ENCODE data around the gene SHROOM2. TPM values are rescaled to one million over a fixed set of nuclear protein-coding genes. Genes with fewer than 3 reads are reported as not detected.

The SHROOM2 gene
- total RNA-seq, 1 experiment from 2014 or later = 13.9 TPM

GRCh38 chrX:9937761-9938160 is 151.5 kb downstream of the SHROOM2 start:
- no peak overlapping the region for H2BK120ac ChIP-seq (ENCODE audit: low read depth, low read length, poor library complexity, severe bottlenecking)
- DNase-seq = no peak
- H2AFZ ChIP-seq (ENCODE audit: low read length) = no peak overlapping the region
- no peaks in the 10 kb centered on the region for H3K23me2 ChIP-seq (ENCODE audit: insufficient read length, low read depth, low read length, poor library complexity, severe bottlenecking)
- peaks cover 43 to 54% (median 51%) of the 10 kb centered on the region in 3 experiments for H3K36me3 Mint-ChIP-seq (ENCODE audit: insufficient read depth in 1 of 3, low read depth in 3 of 3)
- H3K4me1 Mint-ChIP-seq = peaks cover 5 to 10% of the 10 kb centered on the region in 2 experiments
- no peak overlapping the region for H2BK12ac ChIP-seq (ENCODE audit: insufficient read length, low read depth, low read length)
- H3K23ac ChIP-seq (ENCODE audit: insufficient read length, low read depth, low read length) = no peak overlapping the region
- H2BK5ac ChIP-seq (ENCODE audit: insufficient read length, low read length) = no peak overlapping the region
- no peaks in the 10 kb centered on the region for H3K79me2 ChIP-seq (ENCODE audit: insufficient read depth, low read length)
- WGBS (ENCODE audit: extremely low coverage, insufficient read length, low lambda C conversion rate) = no CpG with 5 or more reads among the region's 8 CpGs
- no peak overlapping the region for H3K4me3 Mint-ChIP-seq
- no peaks in the 10 kb centered on the region; the same call in 1 of the 2 replicates for H3K4me1 ChIP-seq (ENCODE audit: insufficient read depth, low read length)
- H2BK15ac ChIP-seq (ENCODE audit: low read depth, low read length) = no peak overlapping the region
- H4K91ac ChIP-seq (ENCODE audit: insufficient read length, low read depth, low read length) = no peak overlapping the region
- no peak overlapping the region for H3K14ac ChIP-seq (ENCODE audit: insufficient read depth, low read length)
- no peak overlapping the region for H3K27ac ChIP-seq (ENCODE audit: insufficient read length, low read depth, low read length)
- H3K56ac ChIP-seq (ENCODE audit: insufficient read length, low read depth, low read length) = no peak overlapping the region
- no peaks in the 10 kb centered on the region for H3K27me3 ChIP-seq (ENCODE audit: insufficient read depth, low read length)
- H3K27ac Mint-ChIP-seq = no peak overlapping the region
- no peak overlapping the region for H4K5ac ChIP-seq (ENCODE audit: insufficient read length, low read depth, low read length)
- H3K79me1 ChIP-seq (ENCODE audit: insufficient read depth, low read depth, low read length, poor library complexity, severe bottlenecking) = no peaks in the 10 kb centered on the region
- no peak overlapping the region for H3K4ac ChIP-seq (ENCODE audit: low read depth, low read length)
- H2BK20ac ChIP-seq (ENCODE audit: low read depth, low read length, poor library complexity, severe bottlenecking) = no peak overlapping the region
- H2AK5ac ChIP-seq (ENCODE audit: insufficient read length, low read length) = no peak overlapping the region
- no peak overlapping the region for H4K8ac ChIP-seq (replicated peaks; ENCODE audit: insufficient read length, low read depth, low read length)
- H3K9me3 ChIP-seq (ENCODE audit: control insufficient read depth, low read depth, low read length) = no peaks in the 10 kb centered on the region
- no peak overlapping the region for H3T11ph ChIP-seq (ENCODE audit: low read length)
- H3K4me2 ChIP-seq (ENCODE audit: insufficient read depth, insufficient read length, low read length) = no peak overlapping the region
- H3K27me3 Mint-ChIP-seq (ENCODE audit: low read depth) = no peaks in the 10 kb centered on the region
- no peak overlapping the region for H3K9ac ChIP-seq (ENCODE audit: extremely low read depth, insufficient read length, low read length)
- TF ChIP-seq CTCF (conservative IDR thresholded peaks at IDR 0.05) = no peak
- H3K9me3 Mint-ChIP-seq = peaks cover 13 to 49% of the 10 kb centered on the region in 2 experiments
- no peaks in the 10 kb centered on the region for H4K20me1 ChIP-seq (ENCODE audit: control insufficient read depth, insufficient read depth, insufficient read length)
- no peak overlapping the region for H3K18ac ChIP-seq (ENCODE audit: insufficient read length, low read depth, low read length)
